ENCODE measurements around the gene PRKCA.

DNA sequence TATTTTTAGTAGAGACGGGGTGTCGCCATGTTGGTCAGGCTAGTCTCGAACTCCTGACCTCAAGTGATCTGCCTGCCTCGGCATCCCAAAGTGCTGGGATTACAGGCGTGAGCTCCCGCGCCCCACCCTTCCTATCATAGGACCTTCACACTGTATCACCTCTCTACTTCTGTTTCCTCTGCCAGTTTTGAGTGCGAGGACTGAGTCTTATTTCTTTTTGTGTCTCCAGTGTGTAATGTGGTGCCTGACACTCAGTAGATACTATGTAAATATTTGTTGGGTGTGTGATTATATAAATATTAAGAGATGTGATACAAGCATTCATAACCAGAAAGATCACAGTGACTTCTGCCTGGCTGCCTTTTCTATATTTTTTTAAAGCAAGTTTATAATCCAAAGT lies 10.5 kb downstream of the PRKCA start:
- TF ChIP-seq, protein P1, sequence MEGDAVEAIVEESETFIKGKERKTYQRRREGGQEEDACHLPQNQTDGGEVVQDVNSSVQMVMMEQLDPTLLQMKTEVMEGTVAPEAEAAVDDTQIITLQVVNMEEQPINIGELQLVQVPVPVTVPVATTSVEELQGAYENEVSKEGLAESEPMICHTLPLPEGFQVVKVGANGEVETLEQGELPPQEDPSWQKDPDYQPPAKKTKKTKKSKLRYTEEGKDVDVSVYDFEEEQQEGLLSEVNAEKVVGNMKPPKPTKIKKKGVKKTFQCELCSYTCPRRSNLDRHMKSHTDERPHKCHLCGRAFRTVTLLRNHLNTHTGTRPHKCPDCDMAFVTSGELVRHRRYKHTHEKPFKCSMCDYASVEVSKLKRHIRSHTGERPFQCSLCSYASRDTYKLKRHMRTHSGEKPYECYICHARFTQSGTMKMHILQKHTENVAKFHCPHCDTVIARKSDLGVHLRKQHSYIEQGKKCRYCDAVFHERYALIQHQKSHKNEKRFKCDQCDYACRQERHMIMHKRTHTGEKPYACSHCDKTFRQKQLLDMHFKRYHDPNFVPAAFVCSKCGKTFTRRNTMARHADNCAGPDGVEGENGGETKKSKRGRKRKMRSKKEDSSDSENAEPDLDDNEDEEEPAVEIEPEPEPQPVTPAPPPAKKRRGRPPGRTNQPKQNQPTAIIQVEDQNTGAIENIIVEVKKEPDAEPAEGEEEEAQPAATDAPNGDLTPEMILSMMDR (IDR thresholded peaks at IDR 0.05) = no peak
- TF ChIP-seq EP300 (IDR thresholded peaks at IDR 0.05) = no peak

Data from ovary (tissue), 3 donors.